Thyroid gland (tissue), 4 donors: Measurements from ENCODE around the gene TNNC1.

ENCODE experiments used
- POLR2A ChIP-seq, 2 donors: fragments of 450-650 bp; IDR thresholded peaks; one replicate each; pipeline ENCODE4 v1.6.1; 2017; ENCODE audit warnings: antibody characterized with exemption in 2 of 2, mild to moderate bottlenecking in 2 of 2, moderate library complexity in 1 of 2
- TF ChIP-seq, protein P1 (sequence below), 6 experiments: fragments of 200-600 bp in 3 of 6; fragments of 450-650 bp in 3 of 6; sonication (generic) in 3 of 6; IDR thresholded peaks; one replicate each; pipeline ENCODE4 v1.5.1; 2016 to 2019; ENCODE audit warnings: antibody characterized with exemption in 6 of 6, mild to moderate bottlenecking in 2 of 6, inconsistent platforms in 1 of 6, moderate library complexity in 1 of 6

DNA sequence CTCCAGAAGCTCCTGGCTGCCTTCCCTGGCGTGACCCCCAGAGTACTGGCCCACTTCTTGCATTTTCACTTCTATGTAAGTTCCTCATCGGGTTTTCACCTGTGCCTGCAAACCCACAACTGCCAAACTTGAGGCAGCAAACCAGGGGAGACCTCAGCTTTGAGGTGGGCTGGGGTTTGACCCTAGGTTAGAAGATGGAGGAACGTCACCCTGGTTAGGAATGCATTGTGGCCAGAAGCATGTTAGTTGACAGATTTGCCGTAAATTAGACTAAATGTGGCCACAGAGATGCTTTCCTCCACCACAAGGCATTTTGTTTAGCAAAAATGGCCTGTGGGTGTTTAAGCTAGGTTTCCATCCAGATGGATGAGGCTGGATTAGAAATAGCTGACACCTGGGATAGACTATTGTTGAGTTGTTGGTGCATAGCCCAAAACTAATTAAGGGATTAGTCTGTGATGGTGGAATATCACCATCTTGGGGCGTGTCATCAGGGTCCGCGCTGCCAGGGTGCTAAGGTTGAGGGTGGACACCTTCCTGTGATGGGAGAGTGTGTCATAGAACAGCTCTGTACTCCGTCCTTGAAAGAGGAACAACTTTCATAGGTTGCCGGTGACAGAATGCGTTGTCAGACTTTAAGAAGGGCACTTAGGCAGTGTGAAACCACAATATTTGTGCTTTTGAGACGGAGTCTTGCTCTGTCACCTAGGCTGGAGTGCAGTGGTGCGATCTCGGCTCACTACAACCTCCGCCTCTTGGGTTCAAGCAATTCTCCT, 5.1 kb upstream of the TNNC1 start:
- TF ChIP-seq, protein P1, sequence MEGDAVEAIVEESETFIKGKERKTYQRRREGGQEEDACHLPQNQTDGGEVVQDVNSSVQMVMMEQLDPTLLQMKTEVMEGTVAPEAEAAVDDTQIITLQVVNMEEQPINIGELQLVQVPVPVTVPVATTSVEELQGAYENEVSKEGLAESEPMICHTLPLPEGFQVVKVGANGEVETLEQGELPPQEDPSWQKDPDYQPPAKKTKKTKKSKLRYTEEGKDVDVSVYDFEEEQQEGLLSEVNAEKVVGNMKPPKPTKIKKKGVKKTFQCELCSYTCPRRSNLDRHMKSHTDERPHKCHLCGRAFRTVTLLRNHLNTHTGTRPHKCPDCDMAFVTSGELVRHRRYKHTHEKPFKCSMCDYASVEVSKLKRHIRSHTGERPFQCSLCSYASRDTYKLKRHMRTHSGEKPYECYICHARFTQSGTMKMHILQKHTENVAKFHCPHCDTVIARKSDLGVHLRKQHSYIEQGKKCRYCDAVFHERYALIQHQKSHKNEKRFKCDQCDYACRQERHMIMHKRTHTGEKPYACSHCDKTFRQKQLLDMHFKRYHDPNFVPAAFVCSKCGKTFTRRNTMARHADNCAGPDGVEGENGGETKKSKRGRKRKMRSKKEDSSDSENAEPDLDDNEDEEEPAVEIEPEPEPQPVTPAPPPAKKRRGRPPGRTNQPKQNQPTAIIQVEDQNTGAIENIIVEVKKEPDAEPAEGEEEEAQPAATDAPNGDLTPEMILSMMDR (IDR thresholded peaks at IDR 0.05) = no peak
- TF ChIP-seq POLR2A (IDR thresholded peaks at IDR 0.05) = no peak
